Thyroid gland (tissue), 4 donors: Measurements from ENCODE around the gene ALDH6A1.

Experiments
- POLR2A ChIP-seq, 2 donors: fragments of 450-650 bp; IDR thresholded peaks; one replicate each; pipeline ENCODE4 v1.6.1; 2017; ENCODE audit warnings: antibody characterized with exemption in 2 of 2, mild to moderate bottlenecking in 2 of 2, moderate library complexity in 1 of 2
- TF ChIP-seq, protein P1 (sequence below), 6 experiments: fragments of 200-600 bp in 3 of 6; fragments of 450-650 bp in 3 of 6; sonication (generic) in 3 of 6; IDR thresholded peaks; one replicate each; pipeline ENCODE4 v1.5.1; 2016 to 2019; ENCODE audit warnings: antibody characterized with exemption in 6 of 6, mild to moderate bottlenecking in 2 of 6, inconsistent platforms in 1 of 6, moderate library complexity in 1 of 6

DNA sequence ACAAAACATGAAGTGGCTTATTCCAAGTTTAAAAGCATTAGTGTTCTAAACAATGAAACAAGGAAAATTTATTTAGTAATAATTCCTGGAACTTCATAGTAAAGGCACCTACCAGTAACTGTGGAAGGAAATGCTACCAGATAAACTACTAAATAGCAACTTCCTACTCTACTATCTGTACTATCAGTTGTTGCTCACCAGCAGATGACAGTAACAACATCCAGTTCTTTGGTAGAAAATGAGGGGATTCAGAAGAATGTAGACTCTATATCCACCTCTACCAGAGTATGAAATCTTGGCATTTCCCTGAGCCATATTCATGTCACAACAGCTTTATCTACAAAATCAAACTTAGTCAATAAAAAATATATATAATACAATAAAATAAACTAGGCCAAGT lies 68.3 kb downstream of the ALDH6A1 start:
- TF ChIP-seq, protein P1, sequence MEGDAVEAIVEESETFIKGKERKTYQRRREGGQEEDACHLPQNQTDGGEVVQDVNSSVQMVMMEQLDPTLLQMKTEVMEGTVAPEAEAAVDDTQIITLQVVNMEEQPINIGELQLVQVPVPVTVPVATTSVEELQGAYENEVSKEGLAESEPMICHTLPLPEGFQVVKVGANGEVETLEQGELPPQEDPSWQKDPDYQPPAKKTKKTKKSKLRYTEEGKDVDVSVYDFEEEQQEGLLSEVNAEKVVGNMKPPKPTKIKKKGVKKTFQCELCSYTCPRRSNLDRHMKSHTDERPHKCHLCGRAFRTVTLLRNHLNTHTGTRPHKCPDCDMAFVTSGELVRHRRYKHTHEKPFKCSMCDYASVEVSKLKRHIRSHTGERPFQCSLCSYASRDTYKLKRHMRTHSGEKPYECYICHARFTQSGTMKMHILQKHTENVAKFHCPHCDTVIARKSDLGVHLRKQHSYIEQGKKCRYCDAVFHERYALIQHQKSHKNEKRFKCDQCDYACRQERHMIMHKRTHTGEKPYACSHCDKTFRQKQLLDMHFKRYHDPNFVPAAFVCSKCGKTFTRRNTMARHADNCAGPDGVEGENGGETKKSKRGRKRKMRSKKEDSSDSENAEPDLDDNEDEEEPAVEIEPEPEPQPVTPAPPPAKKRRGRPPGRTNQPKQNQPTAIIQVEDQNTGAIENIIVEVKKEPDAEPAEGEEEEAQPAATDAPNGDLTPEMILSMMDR (IDR thresholded peaks at IDR 0.05), result no peak
- TF ChIP-seq POLR2A (IDR thresholded peaks at IDR 0.05), result no peak
